ENCODE measurements around the gene FANCC.

DNA sequence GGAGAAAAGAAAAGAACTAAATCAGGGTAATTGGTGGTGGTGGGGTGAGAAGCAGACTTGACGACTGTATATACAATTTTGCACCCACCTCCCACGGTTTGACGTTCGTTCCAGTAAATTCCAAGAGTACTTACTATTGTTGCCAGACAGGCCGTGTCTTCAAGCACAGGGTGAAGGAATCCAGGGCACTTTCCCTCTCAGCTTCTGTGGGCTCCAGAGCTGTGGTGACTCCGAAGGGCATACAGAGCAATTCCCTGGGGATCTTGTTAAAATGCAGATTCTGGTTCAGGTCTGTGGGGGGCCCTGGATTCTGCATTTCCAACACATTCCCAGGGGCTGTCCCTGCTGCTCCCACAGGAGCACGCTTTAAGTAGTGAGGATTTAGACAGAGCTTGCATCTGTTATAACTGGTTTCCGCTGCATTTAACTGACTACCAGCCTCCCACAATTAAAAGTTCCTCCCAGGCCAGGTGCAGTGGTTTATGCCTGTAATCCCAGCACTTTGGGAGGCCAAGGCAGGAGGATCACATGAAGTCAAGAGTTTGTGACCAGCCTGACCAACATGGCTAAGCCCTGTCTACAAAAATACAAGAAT, 49.3 kb upstream of the FANCC start:
- TF ChIP-seq, protein P1, sequence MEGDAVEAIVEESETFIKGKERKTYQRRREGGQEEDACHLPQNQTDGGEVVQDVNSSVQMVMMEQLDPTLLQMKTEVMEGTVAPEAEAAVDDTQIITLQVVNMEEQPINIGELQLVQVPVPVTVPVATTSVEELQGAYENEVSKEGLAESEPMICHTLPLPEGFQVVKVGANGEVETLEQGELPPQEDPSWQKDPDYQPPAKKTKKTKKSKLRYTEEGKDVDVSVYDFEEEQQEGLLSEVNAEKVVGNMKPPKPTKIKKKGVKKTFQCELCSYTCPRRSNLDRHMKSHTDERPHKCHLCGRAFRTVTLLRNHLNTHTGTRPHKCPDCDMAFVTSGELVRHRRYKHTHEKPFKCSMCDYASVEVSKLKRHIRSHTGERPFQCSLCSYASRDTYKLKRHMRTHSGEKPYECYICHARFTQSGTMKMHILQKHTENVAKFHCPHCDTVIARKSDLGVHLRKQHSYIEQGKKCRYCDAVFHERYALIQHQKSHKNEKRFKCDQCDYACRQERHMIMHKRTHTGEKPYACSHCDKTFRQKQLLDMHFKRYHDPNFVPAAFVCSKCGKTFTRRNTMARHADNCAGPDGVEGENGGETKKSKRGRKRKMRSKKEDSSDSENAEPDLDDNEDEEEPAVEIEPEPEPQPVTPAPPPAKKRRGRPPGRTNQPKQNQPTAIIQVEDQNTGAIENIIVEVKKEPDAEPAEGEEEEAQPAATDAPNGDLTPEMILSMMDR (IDR thresholded peaks at IDR 0.05) = no peak
- TF ChIP-seq POLR2AphosphoS5 (IDR thresholded peaks at IDR 0.05) = no peak
